HG03342 (cell line): Measurements from ENCODE around the gene ACP7.
"Not testable (repeated sequence)": the region's sequence is repeated elsewhere in the genome, so short reads cannot be mapped to it uniquely, and the experiment has no call there.

Experiments used
- ATAC-seq: cut with Tn5 transposase; IDR thresholded peaks from one replicate; pipeline ENCODE4 v1.9.1; 2021; ENCODE audit warnings: mild to moderate bottlenecking, moderate library complexity; ENCODE audit not compliant: unreplicated experiment

The ACP7 gene

GRCh38 chr19:39083983-39084731 lies at the start of gene ACP7:
TSS of gene ACP7 (plus strand) at chr19:39084368. CDS start at chr19:39085270, 902 bp downstream.
- ATAC-seq = no peak

DNA sequence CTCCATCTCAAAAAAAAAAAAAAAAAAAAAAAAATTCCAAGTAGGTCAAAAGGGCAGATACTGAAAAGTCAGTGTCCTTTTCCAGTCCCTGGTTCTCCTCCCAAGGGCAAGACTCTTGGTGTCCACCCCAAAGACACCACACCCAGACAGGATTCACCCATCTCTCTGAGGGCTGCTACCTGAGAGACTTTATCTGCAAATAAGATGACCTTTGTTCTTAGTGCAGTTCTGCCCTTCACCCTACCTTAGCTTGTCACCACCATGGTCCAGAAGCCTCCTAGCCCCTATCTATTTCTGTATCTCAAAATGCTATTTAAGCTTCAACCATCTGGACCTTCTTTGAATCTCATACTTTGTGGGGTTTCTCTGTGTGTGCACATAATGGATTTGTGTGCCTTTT lies 47.6 kb upstream of the ACP7 start:
- ATAC-seq = no peak

DNA sequence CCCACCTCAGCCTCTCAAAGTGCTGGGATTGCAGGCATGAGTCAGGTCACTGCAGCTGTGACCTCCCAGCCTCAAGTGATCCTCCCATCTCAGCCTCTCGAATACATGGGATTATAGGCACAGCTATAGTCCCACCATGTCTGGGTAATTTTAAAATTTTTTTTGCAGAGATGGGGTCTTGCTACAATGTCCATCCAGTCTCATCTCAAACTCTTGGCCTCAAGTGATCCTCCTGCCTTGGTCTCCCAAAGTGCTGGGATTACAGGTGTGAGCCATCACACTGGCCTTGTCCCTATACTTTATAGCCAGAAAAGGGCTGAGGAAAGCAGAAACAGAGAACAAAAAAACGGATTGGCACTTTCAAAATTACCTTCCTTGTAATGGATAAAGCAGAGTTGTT lies 47.0 kb upstream of the ACP7 start:
- ATAC-seq = no peak

GRCh38 chr19:39038098-39038497 lies 46.1 kb upstream of the ACP7 start:
- ATAC-seq = no peak

- ATAC-seq = no peak
Measured at GRCh38 chr19:39045506-39045905, 38.7 kb upstream of the ACP7 start.

DNA sequence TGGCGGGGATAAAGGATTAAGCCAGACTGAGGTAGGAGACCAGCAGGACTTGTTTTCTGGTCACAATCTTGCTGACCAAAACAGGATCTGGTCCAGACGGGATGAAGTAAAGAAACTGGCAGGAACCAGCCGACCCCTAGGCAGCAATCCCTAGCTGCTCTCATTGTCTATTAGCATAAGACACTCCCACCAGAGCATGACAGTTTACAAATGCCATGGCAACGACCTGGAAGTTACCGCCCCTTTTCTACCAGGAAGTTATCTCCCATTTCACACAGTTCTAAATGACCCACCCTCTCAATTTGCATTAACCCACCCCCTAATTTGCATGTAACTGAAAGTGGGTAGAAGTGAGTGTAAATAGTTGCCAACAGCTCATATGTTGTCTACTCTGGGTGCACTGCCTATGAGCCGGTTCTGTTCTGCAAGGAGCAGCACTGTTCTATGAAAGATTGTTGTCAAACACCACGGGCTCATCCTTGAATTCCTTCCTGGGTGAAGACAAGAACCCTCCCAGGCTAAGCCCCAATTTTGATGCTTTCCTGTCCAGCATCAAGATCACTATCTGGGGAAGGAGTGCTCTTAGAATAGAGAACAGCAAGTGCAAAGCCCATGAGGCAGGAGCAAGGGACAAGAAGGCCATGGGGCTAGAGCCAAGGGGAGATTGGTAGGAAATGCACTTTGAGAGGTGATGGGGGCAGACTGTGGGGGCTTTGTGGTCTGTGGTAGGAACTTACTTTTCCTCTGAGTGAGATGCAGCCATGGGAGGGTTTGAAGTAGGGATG lies 37.9 kb upstream of the ACP7 start:
- ATAC-seq = no peak

- no peak for ATAC-seq
Measured at GRCh38 chr19:39047073-39047472, 37.1 kb upstream of the ACP7 start.

DNA sequence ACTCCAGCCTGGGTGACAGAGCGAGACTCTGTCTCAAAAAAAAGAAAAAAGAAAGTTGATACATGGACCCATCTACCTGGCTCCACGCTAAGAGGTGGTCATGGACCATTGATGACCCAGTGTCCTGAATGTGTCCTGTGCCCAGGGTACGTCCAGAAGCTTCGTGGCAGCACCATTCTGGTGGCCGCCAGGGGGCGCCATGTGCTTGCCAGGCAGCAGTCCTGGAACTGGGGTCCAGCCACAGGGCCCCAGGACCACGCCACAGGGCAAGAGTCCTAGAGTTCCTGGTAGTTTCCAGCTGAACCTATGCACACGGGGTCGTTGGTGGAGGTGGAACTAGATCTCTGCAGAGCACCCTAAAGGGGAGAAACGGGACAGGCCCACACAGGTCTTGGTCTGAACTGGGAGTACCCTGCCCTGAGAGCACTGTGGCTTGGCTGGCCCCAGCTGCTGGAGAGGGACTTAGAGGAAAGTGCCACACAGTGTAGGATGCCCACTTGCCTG lies 31.9 kb upstream of the ACP7 start:
- ATAC-seq = no peak

DNA sequence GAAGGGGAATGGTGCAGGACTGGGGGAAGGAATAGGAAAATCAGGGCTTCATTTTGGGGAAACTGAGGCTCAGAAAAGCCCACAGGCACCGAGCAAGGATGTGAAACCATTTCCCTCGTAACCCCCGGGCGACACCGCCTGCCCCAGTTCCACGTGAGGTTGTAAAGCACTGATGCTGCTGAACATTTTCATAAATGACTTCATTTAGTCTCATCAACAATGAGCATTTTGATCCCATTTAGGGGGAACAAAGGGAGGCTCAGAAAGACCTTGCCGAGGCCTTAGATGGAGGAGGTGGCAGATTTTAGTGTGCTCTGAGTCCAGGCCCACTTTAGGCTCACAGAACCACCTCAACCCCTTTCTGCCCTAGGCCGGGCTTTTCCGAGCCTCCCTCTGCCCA lies 31.3 kb upstream of the ACP7 start:
- ATAC-seq = no peak

GRCh38 chr19:39053276-39054090 lies 30.7 kb upstream of the ACP7 start:
- ATAC-seq = no peak

DNA sequence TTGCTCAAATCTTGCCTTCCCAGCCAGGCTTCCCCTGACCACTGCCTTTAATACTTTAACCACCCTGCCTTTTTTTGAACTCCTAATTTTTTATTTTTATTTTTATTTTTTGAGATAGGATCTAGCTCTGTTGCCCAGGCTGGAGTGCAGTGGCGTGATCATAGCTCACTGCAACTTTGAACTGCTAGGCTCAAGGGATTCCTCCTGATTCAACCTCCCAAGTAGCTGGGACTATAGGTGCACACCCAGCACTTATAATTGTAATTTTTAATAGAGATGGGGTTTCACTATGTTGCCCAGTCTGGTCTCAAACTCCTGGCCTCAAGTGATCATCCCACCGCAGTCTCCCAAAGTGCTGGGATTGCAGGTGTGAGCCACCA lies 30.1 kb upstream of the ACP7 start:
- no peak for ATAC-seq

DNA sequence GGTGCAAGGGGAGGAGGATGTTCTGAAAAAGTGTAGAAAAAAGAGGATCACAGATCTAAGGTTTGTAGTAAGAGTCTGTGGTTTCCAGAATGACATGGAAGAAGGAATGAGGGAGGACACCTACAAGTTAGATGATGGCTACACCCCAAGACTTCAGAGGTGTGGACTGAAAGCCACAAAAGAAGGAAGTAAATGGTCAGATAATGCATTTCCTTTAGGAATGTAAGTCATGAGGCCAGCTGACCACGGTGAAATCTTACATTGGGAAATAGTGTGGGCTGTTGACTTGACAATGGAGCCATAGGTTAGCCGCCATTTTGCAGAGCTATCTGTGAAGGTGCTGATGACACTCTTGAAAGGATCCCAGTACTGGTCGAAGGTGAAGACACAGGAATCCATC lies 26.6 kb upstream of the ACP7 start:
- ATAC-seq = no peak

DNA sequence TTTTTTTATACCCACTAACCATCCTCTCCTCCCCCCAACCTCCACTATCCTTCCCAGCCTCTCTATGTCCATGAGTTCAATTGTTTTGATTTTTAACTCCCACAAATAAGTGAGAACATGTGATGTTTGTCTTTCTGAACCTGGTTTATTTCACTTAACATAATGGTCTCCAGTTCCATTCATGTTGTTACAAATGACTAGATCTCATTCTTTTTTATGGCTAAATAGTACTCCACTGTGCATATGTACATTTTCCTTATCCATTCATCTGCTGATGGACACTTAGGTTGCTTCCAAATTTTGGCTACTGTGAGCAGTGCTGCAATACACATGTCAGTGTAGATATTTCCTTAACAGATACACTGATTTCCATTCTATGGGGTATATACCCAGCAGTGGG lies 24.9 kb upstream of the ACP7 start:
- no peak for ATAC-seq

DNA sequence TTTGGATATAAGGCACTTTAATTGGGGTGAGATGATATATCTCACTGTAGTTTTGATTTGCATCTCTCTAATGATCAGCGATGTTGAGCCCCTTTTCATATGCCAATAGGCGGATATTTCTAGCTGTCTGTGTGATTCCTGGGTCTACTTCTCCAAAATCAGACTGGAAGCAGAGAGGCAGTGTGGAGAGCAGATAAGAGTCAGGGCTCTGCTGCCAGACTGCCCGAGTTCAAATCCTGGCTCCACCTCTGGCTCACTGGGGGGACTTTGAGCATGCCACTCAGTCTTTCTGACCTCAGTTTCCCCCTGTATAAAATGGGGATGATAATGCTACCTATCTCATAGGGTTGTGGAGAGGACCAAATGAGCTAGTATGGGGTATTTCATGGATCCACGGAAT lies 24.0 kb upstream of the ACP7 start:
- ATAC-seq = no peak

DNA sequence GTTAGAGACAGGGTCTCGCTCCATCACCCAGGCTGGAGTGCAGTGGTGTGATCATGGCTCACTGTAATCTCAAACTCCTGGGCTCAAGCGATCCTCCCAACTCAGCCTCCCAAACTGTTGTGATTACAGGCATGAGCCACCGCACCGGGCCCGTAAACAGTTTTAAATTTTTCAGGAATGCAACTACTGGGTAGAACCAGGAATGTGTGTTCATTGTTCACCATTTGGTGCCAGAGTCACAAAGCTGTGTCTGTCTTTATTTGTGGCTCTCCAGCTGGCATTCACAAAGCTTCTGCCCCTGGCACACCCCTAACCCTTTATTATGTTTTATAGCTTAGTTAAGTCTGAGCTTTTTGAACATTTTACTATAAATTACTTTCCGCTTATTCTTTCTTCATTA lies 19.8 kb upstream of the ACP7 start:
- no peak for ATAC-seq

DNA sequence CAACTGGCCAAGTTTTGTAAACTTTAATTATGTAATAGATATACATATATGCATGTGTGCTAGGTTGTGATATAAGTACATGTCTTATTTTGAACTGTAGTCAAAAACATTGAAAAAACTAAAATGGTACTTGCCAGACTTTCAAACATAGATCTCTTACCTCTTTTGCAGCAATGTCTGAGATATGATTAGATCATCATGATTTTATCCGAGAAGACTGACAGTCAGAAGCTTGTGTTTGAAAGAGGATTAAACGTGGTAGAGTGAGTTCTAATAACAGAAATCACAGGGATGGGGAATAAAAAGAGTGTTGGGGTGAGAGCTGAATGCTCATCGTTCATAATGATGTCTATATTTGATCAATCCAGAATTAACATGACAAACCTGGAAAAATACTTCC lies 18.2 kb upstream of the ACP7 start:
- no peak for ATAC-seq

GRCh38 chr19:39067104-39067503 lies 17.1 kb upstream of the ACP7 start:
- no peak for ATAC-seq

GRCh38 chr19:39068259-39068658 lies 15.9 kb upstream of the ACP7 start:
- ATAC-seq = not testable (repeated sequence)

- ATAC-seq = no peak
Measured at GRCh38 chr19:39070888-39071287, 13.3 kb upstream of the ACP7 start.

DNA sequence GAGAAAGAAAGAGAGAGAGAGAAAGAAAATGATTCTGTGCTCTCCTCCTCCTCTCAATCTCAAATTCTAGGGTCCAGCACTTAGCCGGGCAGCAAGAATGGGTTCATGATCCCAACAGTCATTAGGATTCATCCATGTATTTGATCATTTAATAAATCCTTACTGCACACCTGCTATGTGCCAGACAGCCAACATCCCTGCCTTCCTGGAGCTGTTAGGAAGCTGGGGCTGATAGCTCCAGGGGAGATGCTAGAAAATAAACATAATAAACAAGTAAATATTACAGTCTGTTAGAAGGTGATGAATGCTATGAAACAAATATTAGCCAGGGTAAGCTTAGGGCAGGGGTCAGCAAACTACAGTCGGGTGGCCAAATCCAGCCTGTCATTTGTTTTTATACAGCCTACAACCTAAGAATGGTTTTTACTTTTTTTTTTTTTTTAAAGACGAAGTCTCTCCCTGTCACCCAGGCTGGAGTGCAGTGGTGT lies 9.9 kb upstream of the ACP7 start:
- no peak for ATAC-seq

- no peak for ATAC-seq
Measured at GRCh38 chr19:39074942-39075341, 9.2 kb upstream of the ACP7 start.
